ENCODE results near the gene ZNRD2.

The ZNRD2 gene

GRCh38 chr11:65593518-65594414 is 23.5 kb downstream of the ZNRD2 start:
- Histone ChIP-seq H3K4me1 (ENCODE audit: low read depth, poor library complexity, severe bottlenecking) (peaks cover 41% of the 10 kb centered on the region), H3K79me2 (ENCODE audit: insufficient read depth, low read depth) (no peaks in the 10 kb centered on the region), H3K27me3 (ENCODE audit: insufficient read depth, low read depth) (no peaks in the 10 kb centered on the region), H3K4me2 (no peak overlapping the region), H3K27ac (no peak overlapping the region), H3K4me3 (IDR thresholded peaks at IDR 0.05; ENCODE audit: insufficient read depth, low read depth, low read length) (no peak overlapping the region), H3K36me3 (ENCODE audit: insufficient read depth) (no peaks in the 10 kb centered on the region), H3K9ac (no peak overlapping the region), H2AFZ (ENCODE audit: low read depth) (no peak overlapping the region), H4K20me1 (ENCODE audit: insufficient read depth) (no peaks in the 10 kb centered on the region)
- TF ChIP-seq, protein P1, sequence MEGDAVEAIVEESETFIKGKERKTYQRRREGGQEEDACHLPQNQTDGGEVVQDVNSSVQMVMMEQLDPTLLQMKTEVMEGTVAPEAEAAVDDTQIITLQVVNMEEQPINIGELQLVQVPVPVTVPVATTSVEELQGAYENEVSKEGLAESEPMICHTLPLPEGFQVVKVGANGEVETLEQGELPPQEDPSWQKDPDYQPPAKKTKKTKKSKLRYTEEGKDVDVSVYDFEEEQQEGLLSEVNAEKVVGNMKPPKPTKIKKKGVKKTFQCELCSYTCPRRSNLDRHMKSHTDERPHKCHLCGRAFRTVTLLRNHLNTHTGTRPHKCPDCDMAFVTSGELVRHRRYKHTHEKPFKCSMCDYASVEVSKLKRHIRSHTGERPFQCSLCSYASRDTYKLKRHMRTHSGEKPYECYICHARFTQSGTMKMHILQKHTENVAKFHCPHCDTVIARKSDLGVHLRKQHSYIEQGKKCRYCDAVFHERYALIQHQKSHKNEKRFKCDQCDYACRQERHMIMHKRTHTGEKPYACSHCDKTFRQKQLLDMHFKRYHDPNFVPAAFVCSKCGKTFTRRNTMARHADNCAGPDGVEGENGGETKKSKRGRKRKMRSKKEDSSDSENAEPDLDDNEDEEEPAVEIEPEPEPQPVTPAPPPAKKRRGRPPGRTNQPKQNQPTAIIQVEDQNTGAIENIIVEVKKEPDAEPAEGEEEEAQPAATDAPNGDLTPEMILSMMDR (conservative IDR thresholded peaks at IDR 0.05; ENCODE audit: low read depth, low read length) = peak; percentile 65; the same call in 1 of the 2 replicates

GRCh38 chr11:65595131-65595530 is 24.9 kb downstream of the ZNRD2 start:
- Histone ChIP-seq H3K27me3 (ENCODE audit: insufficient read depth, low read depth) (no peaks in the 10 kb centered on the region), H3K27ac (no peak overlapping the region), H3K4me1 (ENCODE audit: low read depth, poor library complexity, severe bottlenecking) (peaks cover 28% of the 10 kb centered on the region), H3K79me2 (ENCODE audit: insufficient read depth, low read depth) (no peaks in the 10 kb centered on the region), H3K9ac (no peak overlapping the region), H2AFZ (ENCODE audit: low read depth) (no peak overlapping the region), H4K20me1 (ENCODE audit: insufficient read depth) (no peaks in the 10 kb centered on the region), H3K4me2 (no peak overlapping the region), H3K4me3 (IDR thresholded peaks at IDR 0.05; ENCODE audit: insufficient read depth, low read depth, low read length) (no peak overlapping the region), H3K36me3 (ENCODE audit: insufficient read depth) (no peaks in the 10 kb centered on the region)
- TF ChIP-seq, protein P1 (conservative IDR thresholded peaks at IDR 0.05; ENCODE audit: low read depth, low read length) = no peak

- TF ChIP-seq, protein P1 (conservative IDR thresholded peaks at IDR 0.05; ENCODE audit: low read depth, low read length) = no peak
- H2AFZ ChIP-seq (ENCODE audit: low read depth) = no peak within 1 kb of the TSS
- H3K9ac ChIP-seq = no peak within 1 kb of the TSS
- H4K20me1 ChIP-seq (ENCODE audit: insufficient read depth) = no peaks in the 10 kb centered on the region
- no peaks in the 10 kb centered on the region for H3K27me3 ChIP-seq (ENCODE audit: insufficient read depth, low read depth)
- no peaks in the 10 kb centered on the region for H3K79me2 ChIP-seq (ENCODE audit: insufficient read depth, low read depth)
- no peak within 1 kb of the TSS for H3K4me2 ChIP-seq
- H3K4me1 ChIP-seq (ENCODE audit: low read depth, poor library complexity, severe bottlenecking) = peaks cover 22% of the 10 kb centered on the region
- H3K36me3 ChIP-seq (ENCODE audit: insufficient read depth) = no peaks in the 10 kb centered on the region
- no peak within 1 kb of the TSS for H3K27ac ChIP-seq
- no peak within 1 kb of the TSS for H3K4me3 ChIP-seq (IDR thresholded peaks at IDR 0.05; ENCODE audit: insufficient read depth, low read depth, low read length)
Observed at GRCh38 chr11:65595543-65596281, 25.4 kb downstream of the ZNRD2 start, which contains the start of gene KCNK7. TSS of gene KCNK7 (minus strand) at chr11:65595800. CDS start at chr11:65595772, 28 bp downstream.

- Histone ChIP-seq H3K4me2 (no peak overlapping the region), H3K9ac (no peak overlapping the region), H2AFZ (ENCODE audit: low read depth) (no peak overlapping the region), H3K4me3 (IDR thresholded peaks at IDR 0.05; ENCODE audit: insufficient read depth, low read depth, low read length) (no peak overlapping the region), H4K20me1 (ENCODE audit: insufficient read depth) (no peaks in the 10 kb centered on the region), H3K27ac (no peak overlapping the region), H3K79me2 (ENCODE audit: insufficient read depth, low read depth) (no peaks in the 10 kb centered on the region), H3K36me3 (ENCODE audit: insufficient read depth) (no peaks in the 10 kb centered on the region), H3K4me1 (ENCODE audit: low read depth, poor library complexity, severe bottlenecking) (peaks cover 14% of the 10 kb centered on the region), H3K27me3 (ENCODE audit: insufficient read depth, low read depth) (no peaks in the 10 kb centered on the region)
- TF ChIP-seq, protein P1 (conservative IDR thresholded peaks at IDR 0.05; ENCODE audit: low read depth, low read length) = no peak
Observed at GRCh38 chr11:65596520-65596919, 26.2 kb downstream of the ZNRD2 start.

Data from KMS-11 (cell line).